GM20431 (cell line): ENCODE results near the gene ARHGEF35.
"Not testable (repeated sequence)": the region's sequence is repeated elsewhere in the genome, so short reads cannot be mapped to it uniquely, and the experiment has no call there.

Experiments
- in situ Hi-C: fragments of 300-500 bp; cut with MseI, MboI; formaldehyde crosslinking; loops from one replicate; pipeline ENCODE4 v1.15.0; 2020; ENCODE audit warnings: low sequenced_read_pairs; ENCODE audit not compliant: unreplicated experiment

The ARHGEF35 gene

GRCh38 chr7:144195212-144195872 lies at the start of gene ARHGEF35:
Gene ARHGEF35, minus strand, starts transcription at chr7:144195833. Its CDS starts 7,450 bp downstream, at chr7:144188383.
- in situ Hi-C loops, result not testable (repeated sequence)

- in situ Hi-C loops, result not testable (repeated sequence)
These were observed 49.7 kb upstream of the ARHGEF35 start for GRCh38 chr7:144245372-144245771.

- in situ Hi-C loops, result not testable (repeated sequence)
These were observed 43.7 kb upstream of the ARHGEF35 start, which contains the start of gene OR2A42 for GRCh38 chr7:144239365-144239764. Gene OR2A42, minus strand, starts transcription at chr7:144239605. Its CDS starts 6,762 bp downstream, at chr7:144232843.

GRCh38 chr7:144238530-144239082 lies 43.0 kb upstream of the ARHGEF35 start:
- in situ Hi-C loops, result not testable (repeated sequence)

- in situ Hi-C loops, result not testable (repeated sequence)
These were observed 37.4 kb upstream of the ARHGEF35 start for GRCh38 chr7:144233039-144233438.

- in situ Hi-C loops, result not testable (repeated sequence)
These were observed 35.4 kb upstream of the ARHGEF35 start for GRCh38 chr7:144231027-144231426.

GRCh38 chr7:144228810-144229209 lies 33.2 kb upstream of the ARHGEF35 start:
- in situ Hi-C loops, result not testable (repeated sequence)

- in situ Hi-C loops, result not testable (repeated sequence)
These were observed 31.2 kb upstream of the ARHGEF35 start for GRCh38 chr7:144226866-144227265.

- in situ Hi-C loops, result not testable (repeated sequence)
These were observed 28.0 kb upstream of the ARHGEF35 start for GRCh38 chr7:144223675-144224074.

GRCh38 chr7:144220531-144220930 lies 24.9 kb upstream of the ARHGEF35 start:
- in situ Hi-C loops, result not testable (repeated sequence)

- in situ Hi-C loops, result not testable (repeated sequence)
These were observed 23.5 kb upstream of the ARHGEF35 start for GRCh38 chr7:144219149-144219548.

- in situ Hi-C loops, result not testable (repeated sequence)
These were observed 22.9 kb upstream of the ARHGEF35 start for GRCh38 chr7:144218581-144218980.

- in situ Hi-C loops, result not testable (repeated sequence)
These were observed 21.6 kb upstream of the ARHGEF35 start for GRCh38 chr7:144217200-144217599.

- in situ Hi-C loops, result not testable (repeated sequence)
These were observed 9.7 kb upstream of the ARHGEF35 start for GRCh38 chr7:144205306-144205705.

GRCh38 chr7:144203086-144203485 lies 7.5 kb upstream of the ARHGEF35 start:
- in situ Hi-C loops, result not testable (repeated sequence)

GRCh38 chr7:144201978-144202377 lies 6.3 kb upstream of the ARHGEF35 start:
- in situ Hi-C loops, result not testable (repeated sequence)

- in situ Hi-C loops, result not testable (repeated sequence)
These were observed 3.3 kb upstream of the ARHGEF35 start for GRCh38 chr7:144198934-144199333.

GRCh38 chr7:144194453-144194852 lies 1.2 kb downstream of the ARHGEF35 start:
- in situ Hi-C loops, result not testable (repeated sequence)

GRCh38 chr7:144193782-144194181 lies 1.9 kb downstream of the ARHGEF35 start:
- in situ Hi-C loops, result not testable (repeated sequence)

GRCh38 chr7:144188578-144189171 lies 7.0 kb downstream of the ARHGEF35 start:
- in situ Hi-C loops, result not testable (repeated sequence)

- in situ Hi-C loops, result not testable (repeated sequence)
These were observed 7.8 kb downstream of the ARHGEF35 start for GRCh38 chr7:144187848-144188247.
